Heart left ventricle (tissue), 13 donors: ENCODE measurements around the gene ORC3.

Experiments used
- CTCF ChIP-seq, 12 donors: fragments of 200-600 bp; sonication (generic) in 4 of 12; IDR thresholded peaks; one replicate each; pipeline versions ENCODE4 v1.5.0 to v1.8.0; 2018 to 2022; ENCODE audit warnings: antibody characterized with exemption in 12 of 12, mild to moderate bottlenecking in 5 of 12
- POLR2A ChIP-seq, 2 donors: fragments of 450-650 bp; IDR thresholded peaks; one replicate each; pipeline ENCODE4 v1.6.1; 2017; ENCODE audit warnings: antibody characterized with exemption in 2 of 2, mild to moderate bottlenecking in 2 of 2, moderate library complexity in 2 of 2
- donor health status: ischemic (EF 13 %, LVEDD 7.1; RV severe dilation, severe dysfunction).
- donor health status: DM: no; HTN: yes; CAD: no.
- donor health status: DM: no; HTN: no; CAD: no.
- donor health status: ischemic (EF 25% LVEDD 6.9; RV normal size, moderate dysfunction).
- donor health status: ischemic (EF 25% LVEDD 5.7; RV mildly dilated, moderate dysfunction).
- donor health status: ischemic (EF 35%, LVEDD 5.7; RV mildly dilated, moderate dysfunction).
- donor health status: nonischemic (EF 11% LVEDD 7.7; RV severe dilation, severe dysfunction).
- donor health status: DM: yes; HTN: yes; CAD: no.
- donor health status: PGD.
- donor health status: ischemic (EF 29% LVEDD 5.4; RV normal size, mild dysfunction).
- donor health status: nonischemic (EF 23%, LVEDD 6.1; RV moderate dilation, normal function).

GRCh38 chr6:87573307-87574024 is 16.5 kb upstream of the ORC3 start:
- TF ChIP-seq CTCF (IDR thresholded peaks at IDR 0.05) = no peak
- no peak for TF ChIP-seq POLR2A (IDR thresholded peaks at IDR 0.05)
